Neural progenitor cell (in vitro differentiated cells): Measurements from ENCODE around the gene ERC2. TPM values are rescaled to one million over a fixed set of nuclear protein-coding genes. Genes with fewer than 3 reads are reported as not detected.

Source experiments
- DNase-seq: peaks from one replicate; pipeline ENCODE4 v3.0.0-alpha.2; 2016; ENCODE audit warnings: low spot score
- H2AFZ ChIP-seq: fragments of 200-600 bp; sonication (generic); replicated peaks from 2 replicates; pipeline ENCODE4 v1.6.1; 2016; ENCODE audit warnings: antibody characterized with exemption
- H3F3A ChIP-seq: fragments of 200-600 bp; sonication (generic); 2 replicates; pipeline ENCODE4 v1.6.1; 2016; ENCODE audit warnings: antibody characterized with exemption, low read depth
- H3K27ac ChIP-seq: fragments of 200-600 bp; sonication (generic); 2 replicates; pipeline ENCODE4 v1.5.1; 2016; ENCODE audit warnings: mild to moderate bottlenecking
- H3K27me3 ChIP-seq: fragments of 200-600 bp; sonication (generic); 2 replicates; pipeline ENCODE4 v1.6.1; 2016; ENCODE audit warnings: mild to moderate bottlenecking, moderate library complexity
- H3K36me3 ChIP-seq: fragments of 200-600 bp; sonication (generic); 2 replicates; pipeline ENCODE4 v1.5.1; 2016
- H3K4me1 ChIP-seq: fragments of 200-600 bp; sonication (generic); 2 replicates; pipeline ENCODE4 v1.6.1; 2016; ENCODE audit warnings: mixed run types
- H3K4me2 ChIP-seq: fragments of 200-600 bp; sonication (generic); 2 replicates; pipeline ENCODE4 v1.6.1; 2016
- H3K4me3 ChIP-seq: fragments of 200-600 bp; sonication (generic); 2 replicates; pipeline ENCODE4 v1.5.1; 2016
- H3K79me2 ChIP-seq: fragments of 200-600 bp; sonication (generic); 2 replicates; pipeline ENCODE4 v1.6.1; 2016; ENCODE audit warnings: low read depth
- H3K9ac ChIP-seq: fragments of 200-600 bp; sonication (generic); 2 replicates; pipeline ENCODE4 v1.6.1; 2016
- H3K9me3 ChIP-seq: fragments of 200-600 bp; sonication (generic); 2 replicates; pipeline ENCODE4 v1.5.1; 2016; ENCODE audit warnings: low read depth
- H4K20me1 ChIP-seq: fragments of 200-600 bp; sonication (generic); 2 replicates; pipeline ENCODE4 v1.6.1; 2016; ENCODE audit warnings: low read depth
- H3K27ac Mint-ChIP-seq: 3 replicates; pipeline ENCODE4 v1.8.0; 2021; ENCODE audit warnings: mixed read lengths
- H3K27me3 Mint-ChIP-seq: 2 replicates; pipeline ENCODE4 v1.8.0; 2022; ENCODE audit warnings: low read depth, mild to moderate bottlenecking, inconsistent platforms, moderate library complexity, mixed read lengths; ENCODE audit not compliant: insufficient read depth
- H3K36me3 Mint-ChIP-seq: 3 replicates; pipeline ENCODE4 v1.8.0; 2021; ENCODE audit warnings: mixed read lengths
- H3K4me1 Mint-ChIP-seq: 3 replicates; pipeline ENCODE4 v1.8.0; 2021; ENCODE audit warnings: mixed read lengths
- H3K4me3 Mint-ChIP-seq: 3 replicates; pipeline ENCODE4 v1.8.0; 2021; ENCODE audit warnings: mild to moderate bottlenecking, moderate library complexity, mixed read lengths
- H3K9me3 Mint-ChIP-seq: 3 replicates; pipeline ENCODE4 v1.8.0; 2020; ENCODE audit warnings: mixed read lengths
- EZH2 ChIP-seq: fragments of 200-600 bp; sonication (generic); IDR thresholded peaks from 2 replicates; pipeline ENCODE4 v1.6.1; 2017; ENCODE audit warnings: antibody characterized with exemption, mild to moderate bottlenecking, moderate library complexity
- EZH2phosphoT487 ChIP-seq: fragments of 200-600 bp; sonication (generic); IDR thresholded peaks from 2 replicates; pipeline ENCODE4 v1.6.1; 2017; ENCODE audit warnings: antibody characterized with exemption
- total RNA-seq: library from RNA; depleted of rRNA; stranded (reverse); fragments of >200 nt; gene quantifications from 2 replicates; pipeline ENCODE4 v1.2.3, GENCODE V29; 2015; ENCODE audit warnings: low replicate concordance
- TF ChIP-seq, protein P1 (sequence below): fragments of 200-600 bp; sonication (generic); IDR thresholded peaks from 2 replicates; pipeline ENCODE4 v1.5.1; 2017; ENCODE audit warnings: antibody characterized with exemption, mild to moderate bottlenecking

Gene ERC2
- total RNA-seq, 1 donor from 2014 or later = 24.8 TPM

DNA sequence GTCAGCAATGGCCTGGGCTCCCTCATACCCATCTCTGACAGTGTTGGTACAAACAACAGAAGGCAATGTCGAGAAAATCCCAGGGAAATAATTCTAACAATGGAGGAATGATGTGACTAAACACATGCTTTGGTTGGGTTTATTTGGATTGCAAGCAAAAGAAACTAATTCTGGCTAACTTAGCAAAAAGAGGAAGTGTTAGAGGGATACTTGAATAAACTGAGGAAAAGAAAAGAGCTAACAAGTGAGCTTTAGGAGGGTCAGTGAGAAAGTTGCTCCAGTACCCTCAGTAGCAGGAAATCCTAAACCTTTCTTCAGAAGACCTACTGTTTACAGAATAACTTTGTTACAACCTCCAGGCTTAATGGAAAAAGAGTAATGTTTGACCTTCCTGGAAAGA, 716.5 kb downstream of the ERC2 start:
- H3K4me3 ChIP-seq = no peak overlapping the region
- peaks cover 4% of the 10 kb centered on the region for H3K36me3 Mint-ChIP-seq
- H4K20me1 ChIP-seq = no peaks in the 10 kb centered on the region
- no peak overlapping the region for H2AFZ ChIP-seq
- H3K9me3 ChIP-seq = no peaks in the 10 kb centered on the region
- no peaks in the 10 kb centered on the region for H3K27me3 ChIP-seq
- DNase-seq = no peak
- TF ChIP-seq EZH2phosphoT487 = no peak
- TF ChIP-seq EZH2 = no peak
- TF ChIP-seq, protein P1, sequence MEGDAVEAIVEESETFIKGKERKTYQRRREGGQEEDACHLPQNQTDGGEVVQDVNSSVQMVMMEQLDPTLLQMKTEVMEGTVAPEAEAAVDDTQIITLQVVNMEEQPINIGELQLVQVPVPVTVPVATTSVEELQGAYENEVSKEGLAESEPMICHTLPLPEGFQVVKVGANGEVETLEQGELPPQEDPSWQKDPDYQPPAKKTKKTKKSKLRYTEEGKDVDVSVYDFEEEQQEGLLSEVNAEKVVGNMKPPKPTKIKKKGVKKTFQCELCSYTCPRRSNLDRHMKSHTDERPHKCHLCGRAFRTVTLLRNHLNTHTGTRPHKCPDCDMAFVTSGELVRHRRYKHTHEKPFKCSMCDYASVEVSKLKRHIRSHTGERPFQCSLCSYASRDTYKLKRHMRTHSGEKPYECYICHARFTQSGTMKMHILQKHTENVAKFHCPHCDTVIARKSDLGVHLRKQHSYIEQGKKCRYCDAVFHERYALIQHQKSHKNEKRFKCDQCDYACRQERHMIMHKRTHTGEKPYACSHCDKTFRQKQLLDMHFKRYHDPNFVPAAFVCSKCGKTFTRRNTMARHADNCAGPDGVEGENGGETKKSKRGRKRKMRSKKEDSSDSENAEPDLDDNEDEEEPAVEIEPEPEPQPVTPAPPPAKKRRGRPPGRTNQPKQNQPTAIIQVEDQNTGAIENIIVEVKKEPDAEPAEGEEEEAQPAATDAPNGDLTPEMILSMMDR = no peak
- H3K27me3 Mint-ChIP-seq = peaks cover 3% of the 10 kb centered on the region
- H3K36me3 ChIP-seq = no peaks in the 10 kb centered on the region
- H3K9me3 Mint-ChIP-seq = peaks cover 5% of the 10 kb centered on the region
- H3K9ac ChIP-seq = no peak overlapping the region
- no peaks in the 10 kb centered on the region for H3F3A ChIP-seq
- peaks cover 35% of the 10 kb centered on the region for H3K4me1 Mint-ChIP-seq
- no peaks in the 10 kb centered on the region for H3K79me2 ChIP-seq
- no peak overlapping the region for H3K27ac ChIP-seq
- H3K4me3 Mint-ChIP-seq = no peak overlapping the region
- no peak overlapping the region for H3K27ac Mint-ChIP-seq
- peaks cover 19% of the 10 kb centered on the region for H3K4me1 ChIP-seq
- H3K4me2 ChIP-seq = no peak overlapping the region

DNA sequence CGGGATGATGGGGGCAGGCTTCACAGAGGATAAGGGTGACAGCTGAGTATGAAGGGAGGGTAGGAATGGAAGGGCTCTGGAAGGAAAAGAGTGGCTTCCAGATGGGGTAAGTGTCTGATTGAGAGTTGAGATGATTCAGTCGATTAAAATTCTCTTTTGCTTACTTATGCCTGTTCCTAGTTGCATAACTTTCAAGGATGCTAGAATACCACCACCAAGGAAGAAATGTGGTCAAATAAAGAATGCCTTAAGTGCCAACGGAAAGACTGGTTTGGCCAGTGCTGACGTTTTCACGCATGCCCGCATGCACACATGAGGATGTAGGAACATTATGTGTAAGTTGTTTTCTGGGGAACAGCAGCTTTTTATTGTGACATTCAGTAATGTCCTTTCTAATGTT, 717.7 kb downstream of the ERC2 start:
- Histone ChIP-seq H2AFZ (no peak overlapping the region), H3K79me2 (no peaks in the 10 kb centered on the region), H3F3A (no peaks in the 10 kb centered on the region), H3K27me3 (no peaks in the 10 kb centered on the region), H3K27ac (no peak overlapping the region), H3K9ac (no peak overlapping the region), H3K4me2 (no peak overlapping the region), H3K4me1 (peaks cover 7% of the 10 kb centered on the region), H3K36me3 (no peaks in the 10 kb centered on the region), H4K20me1 (no peaks in the 10 kb centered on the region), H3K9me3 (no peaks in the 10 kb centered on the region), H3K4me3 (no peak overlapping the region)
- H3K27me3 Mint-ChIP-seq = peaks cover 3% of the 10 kb centered on the region
- no peak for DNase-seq
- H3K27ac Mint-ChIP-seq = no peak overlapping the region
- H3K4me3 Mint-ChIP-seq = no peak overlapping the region
- H3K36me3 Mint-ChIP-seq = peaks cover 4% of the 10 kb centered on the region
- H3K4me1 Mint-ChIP-seq = peaks cover 24% of the 10 kb centered on the region
- peaks cover 5% of the 10 kb centered on the region for H3K9me3 Mint-ChIP-seq
- TF ChIP-seq EZH2 (no peak), EZH2phosphoT487 (no peak)
- TF ChIP-seq, protein P1 = no peak

DNA sequence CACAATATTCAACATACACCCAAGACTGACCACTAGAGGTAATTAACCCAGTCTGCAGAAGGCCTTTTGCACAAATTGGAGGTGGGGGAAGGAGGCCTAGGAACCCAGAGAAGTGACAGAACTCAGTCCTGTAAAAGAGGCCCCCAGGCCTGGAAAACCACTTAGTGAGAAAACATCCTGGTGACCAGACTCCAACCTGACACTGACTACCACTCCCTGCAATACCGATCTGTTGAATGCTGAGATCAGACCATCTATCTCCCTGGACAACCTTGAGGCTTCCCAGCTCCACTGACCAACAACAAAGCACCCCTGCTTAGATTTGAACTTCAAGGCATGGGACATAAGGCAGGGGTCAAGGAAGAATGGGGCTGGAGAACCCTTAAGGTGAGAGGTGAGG, 719.2 kb downstream of the ERC2 start:
- Histone ChIP-seq H3F3A (no peaks in the 10 kb centered on the region), H3K79me2 (no peaks in the 10 kb centered on the region), H3K27ac (no peak overlapping the region), H3K36me3 (no peaks in the 10 kb centered on the region), H2AFZ (no peak overlapping the region), H3K4me3 (no peak overlapping the region), H4K20me1 (no peaks in the 10 kb centered on the region), H3K9ac (no peak overlapping the region), H3K4me2 (no peak overlapping the region), H3K27me3 (no peaks in the 10 kb centered on the region), H3K9me3 (no peaks in the 10 kb centered on the region), H3K4me1 (no peaks in the 10 kb centered on the region)
- no peak overlapping the region for H3K4me3 Mint-ChIP-seq
- peaks cover 5% of the 10 kb centered on the region for H3K9me3 Mint-ChIP-seq
- peaks cover 3% of the 10 kb centered on the region for H3K27me3 Mint-ChIP-seq
- peaks cover 4% of the 10 kb centered on the region for H3K36me3 Mint-ChIP-seq
- peaks cover 14% of the 10 kb centered on the region for H3K4me1 Mint-ChIP-seq
- no peak for DNase-seq
- TF ChIP-seq, protein P1 = no peak
- TF ChIP-seq EZH2 (no peak), EZH2phosphoT487 (no peak)
- no peak overlapping the region for H3K27ac Mint-ChIP-seq
